HG03108 (cell line): Measurements from ENCODE around the gene BCL2.

Experiments
- ATAC-seq: cut with Tn5 transposase; IDR thresholded peaks from one replicate; pipeline ENCODE4 v1.9.1; 2021; ENCODE audit warnings: moderate library complexity; ENCODE audit not compliant: unreplicated experiment

BCL2 gene

DNA sequence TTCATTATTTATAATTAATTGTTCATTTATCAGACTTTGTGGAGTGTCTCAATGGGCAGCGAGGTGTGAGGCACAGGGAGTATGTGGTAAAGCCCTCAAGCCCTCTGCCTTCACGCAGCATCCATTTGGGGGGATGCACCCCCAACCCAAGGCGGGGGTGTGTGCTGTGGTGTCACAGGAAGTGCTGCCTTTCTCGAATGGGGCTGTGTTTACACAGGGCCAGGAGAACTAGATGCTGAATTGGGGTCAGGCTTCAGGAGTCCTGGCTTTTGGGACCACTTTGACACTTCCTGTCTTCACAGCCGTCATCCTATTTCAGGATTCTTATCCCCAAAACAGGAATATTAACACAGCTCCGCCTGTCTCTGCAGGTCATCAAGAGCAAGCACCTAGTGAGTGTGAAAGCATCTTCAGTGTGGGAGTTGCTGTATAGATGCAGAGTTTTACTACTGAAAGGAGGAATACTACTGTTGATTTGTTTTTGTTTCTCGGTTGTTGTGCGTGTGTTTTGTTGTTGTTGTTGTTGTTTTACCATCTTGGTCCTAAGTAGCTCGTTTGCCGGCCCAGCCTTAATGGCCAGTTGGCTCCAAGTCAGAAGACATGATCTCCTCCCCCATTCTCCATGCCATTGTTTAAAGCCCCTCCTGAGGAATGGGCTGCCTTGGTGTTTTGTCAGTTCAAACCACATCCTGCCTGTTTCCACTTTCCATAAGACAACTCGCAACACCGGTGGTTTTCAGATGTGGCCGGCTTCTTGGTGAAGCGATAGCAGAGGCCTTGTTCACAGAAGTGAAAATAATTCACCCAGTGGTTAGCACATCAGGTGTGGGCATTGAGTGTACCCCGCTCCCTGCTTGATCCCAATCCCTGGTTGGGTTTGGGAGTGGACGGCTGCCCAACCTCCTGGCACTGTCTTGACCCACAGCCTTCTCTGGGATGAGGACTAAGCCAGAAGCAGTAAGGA, 221.3 kb downstream of the BCL2 start:
- ATAC-seq = peak; percentile 46

GRCh38 chr18:63097178-63097577, 222.4 kb downstream of the BCL2 start:
- ATAC-seq = no peak

GRCh38 chr18:63096327-63096874, 223.2 kb downstream of the BCL2 start:
- ATAC-seq = no peak

DNA sequence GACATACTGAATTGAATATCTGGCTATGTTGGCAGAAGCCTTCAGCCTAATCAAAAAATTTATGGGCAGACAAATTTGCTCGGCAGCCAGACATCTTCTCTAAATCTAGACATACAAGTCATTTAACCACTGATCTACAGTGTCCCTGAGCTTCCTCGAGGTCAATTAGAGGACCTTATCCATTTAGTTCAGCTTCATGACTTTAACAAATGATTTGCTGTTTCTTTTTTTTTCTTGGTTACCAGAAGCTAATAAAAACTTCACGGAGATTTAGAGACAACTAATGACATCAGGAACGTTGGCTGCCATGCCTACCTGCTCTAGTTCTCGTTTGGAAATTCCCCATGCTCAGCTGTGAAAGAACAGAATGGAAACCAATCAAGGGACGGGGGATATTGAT, 223.8 kb downstream of the BCL2 start:
- ATAC-seq = no peak

GRCh38 chr18:63091671-63092364, 227.8 kb downstream of the BCL2 start:
- ATAC-seq = no peak

DNA sequence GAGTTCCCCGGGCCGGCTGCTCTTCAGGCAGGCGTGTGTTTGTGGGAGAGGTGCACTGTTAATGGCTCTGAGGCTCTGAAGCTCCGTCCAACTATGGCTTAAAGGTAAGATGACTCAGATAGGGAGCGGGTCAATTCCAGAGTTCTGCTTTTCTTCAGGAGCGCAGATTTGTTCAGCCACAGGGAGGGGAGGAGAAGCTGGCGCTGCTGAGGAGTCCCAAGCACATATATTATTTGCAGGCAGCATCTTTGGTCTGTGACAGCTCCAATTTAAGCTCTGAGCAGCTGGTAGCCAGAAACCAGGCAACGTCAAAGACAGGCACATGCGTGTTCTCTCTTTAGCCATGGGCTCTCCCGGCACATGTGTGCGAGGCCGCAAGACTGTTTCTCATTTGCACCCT, 229.2 kb downstream of the BCL2 start:
- ATAC-seq = no peak

GRCh38 chr18:63089041-63089440, 230.5 kb downstream of the BCL2 start:
- ATAC-seq = no peak

- no peak for ATAC-seq
These were observed 231.3 kb downstream of the BCL2 start for GRCh38 chr18:63088262-63088661.

DNA sequence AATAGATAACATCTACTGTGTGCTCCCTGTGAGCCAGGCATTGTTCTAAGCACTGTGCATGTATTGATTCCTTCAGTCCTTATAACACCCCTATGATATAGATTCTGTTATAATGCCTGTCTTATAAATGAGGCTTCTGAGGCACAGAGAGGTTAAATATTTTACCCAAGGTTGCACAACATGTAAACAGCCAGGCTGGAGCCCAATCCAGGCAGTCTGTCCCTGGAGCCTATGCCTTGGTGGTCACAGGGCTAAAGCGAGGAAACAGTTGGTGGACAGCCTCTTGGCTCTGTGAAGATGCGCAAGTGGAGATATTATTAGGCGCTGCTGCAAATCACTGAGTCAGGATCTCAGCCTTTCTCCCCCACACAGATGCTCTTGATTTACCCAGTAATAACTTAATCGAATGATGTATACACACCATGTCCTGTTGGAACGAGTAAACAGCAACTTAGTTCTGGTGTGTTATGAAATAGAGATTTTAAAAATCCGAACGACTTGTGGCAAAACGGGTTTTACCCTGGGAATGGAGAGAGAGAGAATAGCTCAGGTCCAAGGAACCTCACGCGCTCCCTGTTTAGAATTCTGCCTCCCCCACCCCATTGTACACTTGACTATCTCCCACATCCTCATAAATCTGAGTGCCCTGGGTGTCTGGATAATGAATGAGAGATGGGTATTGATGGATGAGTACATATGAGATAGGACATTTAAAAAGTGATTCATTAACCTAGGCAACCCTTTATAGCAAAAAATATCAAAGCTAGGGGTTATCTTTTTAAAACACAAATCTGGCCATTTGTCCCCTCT, 231.9 kb downstream of the BCL2 start:
- ATAC-seq = no peak

DNA sequence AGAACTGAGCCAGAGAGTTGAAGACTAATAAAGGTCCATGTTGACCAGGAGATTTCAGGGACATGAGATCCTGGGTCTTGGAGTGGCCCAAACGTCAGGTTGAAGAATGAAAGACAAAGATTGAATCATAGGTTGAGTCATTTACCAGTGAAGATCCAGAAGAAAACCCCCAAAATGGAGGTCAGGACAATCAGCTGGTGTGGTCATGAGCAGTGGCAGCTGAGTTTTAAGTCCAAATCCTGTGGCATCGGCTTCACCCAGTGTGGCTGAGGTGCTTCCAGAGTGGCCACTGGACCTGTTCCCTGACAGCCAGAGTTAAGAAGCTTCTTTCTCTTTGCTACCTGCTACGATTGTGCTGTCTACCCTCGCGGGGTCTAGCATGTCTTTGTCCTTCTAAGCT, 234.0 kb downstream of the BCL2 start:
- ATAC-seq = no peak

DNA sequence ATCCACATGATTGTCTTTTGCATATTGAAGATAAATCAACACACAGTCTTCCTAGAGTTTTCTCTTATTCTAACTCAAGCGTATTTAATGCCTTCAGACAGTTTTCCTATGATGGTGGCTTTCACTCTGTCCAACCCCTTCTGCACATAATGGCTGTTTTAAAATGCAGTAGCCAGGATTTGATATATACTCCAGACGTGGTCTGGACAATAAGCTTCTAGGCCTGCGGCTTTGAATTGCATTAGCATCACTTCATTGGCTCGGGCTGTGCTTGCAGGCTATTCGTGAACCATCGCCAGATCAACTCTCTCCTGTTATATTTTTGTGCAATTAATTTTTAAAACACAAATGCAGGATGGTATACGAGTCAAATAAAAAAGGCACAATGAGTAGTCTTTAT, 235.3 kb downstream of the BCL2 start:
- no peak for ATAC-seq

- no peak for ATAC-seq
These were observed 236.0 kb downstream of the BCL2 start for GRCh38 chr18:63083555-63083954.

- ATAC-seq = no peak
These were observed 236.5 kb downstream of the BCL2 start for GRCh38 chr18:63083020-63083531.

DNA sequence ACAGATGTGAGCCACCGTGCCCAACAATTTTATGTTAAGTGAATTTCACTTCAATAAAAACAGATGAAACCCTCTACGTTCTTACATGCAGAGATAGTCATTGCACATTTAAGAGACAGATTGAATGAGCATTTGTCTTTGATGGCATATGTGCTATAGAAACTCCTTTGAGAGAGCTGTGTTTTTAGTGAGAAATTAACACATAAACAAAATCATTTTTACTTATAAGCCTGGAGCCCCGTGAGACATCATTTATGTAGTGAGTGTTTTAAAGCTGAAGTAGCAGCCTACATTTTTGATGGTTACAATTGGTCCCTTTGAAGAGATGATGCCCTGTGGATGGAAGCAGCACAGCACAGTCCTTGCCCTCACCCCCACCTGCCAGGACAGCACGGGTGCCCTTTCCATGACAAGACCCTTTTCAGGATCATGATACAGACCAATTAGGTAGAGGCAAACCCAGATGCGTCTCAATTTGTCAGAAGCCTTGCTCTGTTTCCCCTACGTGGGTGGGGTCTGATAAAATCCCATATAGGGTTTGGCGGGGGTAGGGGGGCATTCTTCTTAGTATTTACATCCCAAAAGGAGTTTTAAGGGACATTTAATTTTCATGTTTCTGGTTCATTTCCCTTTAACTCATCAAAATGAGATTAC, 237.1 kb downstream of the BCL2 start:
- no peak for ATAC-seq

DNA sequence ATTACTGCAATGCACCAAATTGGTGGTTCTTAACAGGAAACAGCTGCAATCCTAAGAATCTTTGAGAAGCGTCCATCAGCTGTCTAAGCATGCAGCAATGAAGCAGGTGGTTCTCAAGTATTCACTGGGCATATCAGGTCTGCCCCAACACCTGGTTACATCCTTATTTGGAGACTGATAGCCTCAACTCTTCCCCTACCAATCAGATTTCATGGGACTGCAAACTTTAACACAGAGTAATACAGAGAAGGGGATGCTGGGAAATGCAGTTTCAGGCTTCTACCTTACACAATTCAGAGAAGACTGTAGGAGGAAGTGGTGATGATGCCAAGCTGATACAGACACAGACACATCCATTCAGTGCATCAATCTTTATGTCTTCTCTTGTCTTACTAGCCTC, 240.5 kb downstream of the BCL2 start:
- ATAC-seq = no peak

- peak; percentile 86 for ATAC-seq
These were observed 241.1 kb downstream of the BCL2 start for GRCh38 chr18:63078471-63078870.

GRCh38 chr18:63074981-63075404, 244.6 kb downstream of the BCL2 start:
- no peak for ATAC-seq

DNA sequence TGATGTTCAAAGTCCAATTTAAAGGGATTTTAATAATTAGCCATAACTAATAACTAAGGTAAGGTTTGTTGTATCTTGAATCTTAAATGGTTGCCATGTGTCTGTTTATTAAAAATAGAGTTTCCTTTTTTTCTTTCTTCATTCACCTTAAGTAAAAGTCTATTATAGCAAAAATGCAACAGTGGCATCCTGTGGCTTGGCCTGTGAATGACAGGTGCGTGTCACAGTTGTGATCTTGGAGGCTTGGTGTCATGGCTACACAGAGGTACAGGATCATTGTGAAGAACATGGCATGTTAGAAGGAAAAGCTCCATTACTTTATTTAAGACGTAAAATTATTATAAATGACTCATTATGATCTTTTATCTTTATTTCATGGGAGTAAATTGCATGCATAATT, 246.1 kb downstream of the BCL2 start:
- ATAC-seq = peak; percentile 48
